ENCODE results near the gene C17orf100.
"Not testable (repeated sequence)": the region's sequence is repeated elsewhere in the genome, so short reads cannot be mapped to it uniquely, and the experiment has no call there.

The C17orf100 gene

GRCh38 chr17:6641247-6641863 lies 10.2 kb upstream of the C17orf100 start:
- no peak for DNase-seq (ENCODE audit: low read depth in 2 of 2)

GRCh38 chr17:6642592-6642991 lies 9.0 kb upstream of the C17orf100 start:
- no peak for DNase-seq (ENCODE audit: low read depth in 2 of 2)

GRCh38 chr17:6643451-6644125 lies 8.0 kb upstream of the C17orf100 start:
- no peak for DNase-seq (ENCODE audit: low read depth in 2 of 2)

GRCh38 chr17:6648181-6648580 lies 3.4 kb upstream of the C17orf100 start:
- no peak for DNase-seq (ENCODE audit: low read depth in 2 of 2)

GRCh38 chr17:6651919-6652452 lies 424 bp downstream of the C17orf100 start:
- DNase-seq (ENCODE audit: low read depth in 2 of 2): no peak

GRCh38 chr17:6654841-6655731 lies 3.5 kb downstream of the C17orf100 start:
- no peak for DNase-seq (ENCODE audit: low read depth in 2 of 2)

GRCh38 chr17:6655732-6656361 lies 4.3 kb downstream of the C17orf100 start:
- DNase-seq (ENCODE audit: low read depth in 2 of 2): not testable (repeated sequence)

- not testable (repeated sequence) for DNase-seq (ENCODE audit: low read depth in 2 of 2)
These were observed 5.5 kb downstream of the C17orf100 start for GRCh38 chr17:6656797-6657632.

GRCh38 chr17:6657633-6658287 lies 6.2 kb downstream of the C17orf100 start:
- DNase-seq (ENCODE audit: low read depth in 2 of 2): no peak

GRCh38 chr17:6658411-6658810 lies 6.8 kb downstream of the C17orf100 start:
- not testable (repeated sequence) for DNase-seq (ENCODE audit: low read depth in 2 of 2)

GRCh38 chr17:6660101-6660500 lies 8.5 kb downstream of the C17orf100 start:
- DNase-seq (ENCODE audit: low read depth in 2 of 2): no peak

GRCh38 chr17:6660805-6661463 lies 9.4 kb downstream of the C17orf100 start:
- no peak for DNase-seq (ENCODE audit: low read depth in 2 of 2)

- DNase-seq (ENCODE audit: low read depth in 2 of 2): no peak
These were observed 9.9 kb downstream of the C17orf100 start for GRCh38 chr17:6661464-6661848.

- DNase-seq (ENCODE audit: low read depth in 2 of 2): not testable (repeated sequence)
These were observed 11.6 kb downstream of the C17orf100 start for GRCh38 chr17:6663200-6663599.

GRCh38 chr17:6666077-6666521 lies 14.5 kb downstream of the C17orf100 start:
- no peak for DNase-seq (ENCODE audit: low read depth in 2 of 2)

GRCh38 chr17:6666557-6666956 lies 15.0 kb downstream of the C17orf100 start:
- DNase-seq (ENCODE audit: low read depth in 2 of 2): no peak

- DNase-seq (ENCODE audit: low read depth in 2 of 2): no peak
These were observed 16.0 kb downstream of the C17orf100 start for GRCh38 chr17:6667516-6667915.

GRCh38 chr17:6668219-6668618 lies 16.7 kb downstream of the C17orf100 start:
- no peak for DNase-seq (ENCODE audit: low read depth in 2 of 2)

GRCh38 chr17:6668727-6669425 lies 17.3 kb downstream of the C17orf100 start:
- no peak for DNase-seq (ENCODE audit: low read depth in 2 of 2)
